ENCODE data around the gene ZMYM2.

GRCh38 chr13:20017365-20017711 lies 58.8 kb downstream of the ZMYM2 start:
- TF ChIP-seq EZH2 (IDR thresholded peaks at IDR 0.05; ENCODE audit: insufficient read depth, low read length): no peak
- TF ChIP-seq, protein P1, sequence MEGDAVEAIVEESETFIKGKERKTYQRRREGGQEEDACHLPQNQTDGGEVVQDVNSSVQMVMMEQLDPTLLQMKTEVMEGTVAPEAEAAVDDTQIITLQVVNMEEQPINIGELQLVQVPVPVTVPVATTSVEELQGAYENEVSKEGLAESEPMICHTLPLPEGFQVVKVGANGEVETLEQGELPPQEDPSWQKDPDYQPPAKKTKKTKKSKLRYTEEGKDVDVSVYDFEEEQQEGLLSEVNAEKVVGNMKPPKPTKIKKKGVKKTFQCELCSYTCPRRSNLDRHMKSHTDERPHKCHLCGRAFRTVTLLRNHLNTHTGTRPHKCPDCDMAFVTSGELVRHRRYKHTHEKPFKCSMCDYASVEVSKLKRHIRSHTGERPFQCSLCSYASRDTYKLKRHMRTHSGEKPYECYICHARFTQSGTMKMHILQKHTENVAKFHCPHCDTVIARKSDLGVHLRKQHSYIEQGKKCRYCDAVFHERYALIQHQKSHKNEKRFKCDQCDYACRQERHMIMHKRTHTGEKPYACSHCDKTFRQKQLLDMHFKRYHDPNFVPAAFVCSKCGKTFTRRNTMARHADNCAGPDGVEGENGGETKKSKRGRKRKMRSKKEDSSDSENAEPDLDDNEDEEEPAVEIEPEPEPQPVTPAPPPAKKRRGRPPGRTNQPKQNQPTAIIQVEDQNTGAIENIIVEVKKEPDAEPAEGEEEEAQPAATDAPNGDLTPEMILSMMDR (IDR thresholded peaks at IDR 0.05; ENCODE audit: insufficient read depth, low read depth, low read length): no peak

Measured in astrocyte (in vitro differentiated cells and primary cell).